Measurements from ENCODE around the gene CLEC17A.
"Not testable (repeated sequence)": the region's sequence is repeated elsewhere in the genome, so short reads cannot be mapped to it uniquely, and the experiment has no call there.

Gene CLEC17A

GRCh38 chr19:14559916-14560775 lies 22.7 kb upstream of the CLEC17A start:
- DNase-seq = no peak

- no peak for DNase-seq
Observed at GRCh38 chr19:14560776-14561108, 22.1 kb upstream of the CLEC17A start.

- no peak for DNase-seq
Observed at GRCh38 chr19:14561249-14561648, 21.6 kb upstream of the CLEC17A start.

GRCh38 chr19:14561847-14562351 lies 21.0 kb upstream of the CLEC17A start:
- peak; percentile 40 to 59 for DNase-seq

- no peak for DNase-seq
Observed at GRCh38 chr19:14562660-14563589, 20.0 kb upstream of the CLEC17A start.

GRCh38 chr19:14563590-14563926 lies 19.3 kb upstream of the CLEC17A start:
- no peak for DNase-seq

- DNase-seq = peak; percentile 54 to 59
Observed at GRCh38 chr19:14563989-14564651, 18.8 kb upstream of the CLEC17A start.

GRCh38 chr19:14564652-14565297 lies 18.1 kb upstream of the CLEC17A start:
- not testable (repeated sequence) for DNase-seq

- no peak for DNase-seq
Observed at GRCh38 chr19:14565298-14565679, 17.6 kb upstream of the CLEC17A start.

GRCh38 chr19:14565765-14566711 lies 16.8 kb upstream of the CLEC17A start:
- DNase-seq = no peak

- DNase-seq = no peak
Observed at GRCh38 chr19:14566712-14567077, 16.2 kb upstream of the CLEC17A start.

GRCh38 chr19:14567079-14567478 lies 15.8 kb upstream of the CLEC17A start:
- DNase-seq = no peak

- no peak for DNase-seq
Observed at GRCh38 chr19:14570864-14571527, 11.9 kb upstream of the CLEC17A start.

GRCh38 chr19:14571695-14572490 lies 11.0 kb upstream of the CLEC17A start, which contains the start of gene NDUFB7:
Gene NDUFB7 (minus strand): TSS chr19:14572066. CDS start chr19:14572000, 66 bp downstream.
- peak; percentile 93 to 94 for DNase-seq

GRCh38 chr19:14575428-14575980 lies 7.4 kb upstream of the CLEC17A start:
- no peak for DNase-seq

- DNase-seq = no peak
Observed at GRCh38 chr19:14576363-14576762, 6.5 kb upstream of the CLEC17A start.

- DNase-seq = no peak
Observed at GRCh38 chr19:14577264-14577663, 5.6 kb upstream of the CLEC17A start.

GRCh38 chr19:14577885-14578427 lies 4.9 kb upstream of the CLEC17A start:
- DNase-seq = no peak

GRCh38 chr19:14580623-14581237 lies 2.2 kb upstream of the CLEC17A start:
- DNase-seq = no peak
